Tibial nerve (tissue), 4 donors: Measurements from ENCODE around the gene NBAS. TPM values are rescaled to one million over a fixed set of nuclear protein-coding genes. Genes with fewer than 3 reads are reported as not detected.

Experiments used
- DNase-seq, 2 donors: peaks; one replicate each; pipeline ENCODE4 v3.0.0-alpha.2; 2019; ENCODE audit warnings: low spot score in 2 of 2
- H3K27ac ChIP-seq, 4 donors: fragments of 200-600 bp; sonication (generic) in 3 of 4; one replicate each; pipeline ENCODE4 v1.5.1; 2017 to 2019; ENCODE audit warnings: mild to moderate bottlenecking in 1 of 4
- H3K27me3 ChIP-seq, 2 donors: fragments of 200-600 bp; sonication (generic) in 1 of 2; one replicate each; pipeline versions ENCODE4 v1.5.1 to v1.6.0; 2017 to 2019
- H3K36me3 ChIP-seq, 3 donors: fragments of 200-600 bp; sonication (generic); one replicate each; pipeline ENCODE4 v1.5.1; 2018 to 2019
- H3K4me1 ChIP-seq, 4 donors: fragments of 200-600 bp; sonication (generic) in 3 of 4; one replicate each; pipeline ENCODE4 v1.5.1; 2017 to 2019
- H3K4me3 ChIP-seq, 4 donors: fragments of 200-600 bp; sonication (generic) in 3 of 4; one replicate each; pipeline ENCODE4 v1.5.1; 2017 to 2019; ENCODE audit warnings: mild to moderate bottlenecking in 1 of 4, moderate library complexity in 1 of 4
- H3K9me3 ChIP-seq, 4 donors: fragments of 200-600 bp; sonication (generic) in 3 of 4; one replicate each; pipeline ENCODE4 v1.5.1; 2017 to 2019
- EP300 ChIP-seq, 2 donors: sonication (generic); formaldehyde crosslinking; IDR thresholded peaks; one replicate each; pipeline ENCODE4 v1.6.1; 2017; ENCODE audit warnings: antibody characterized with exemption in 2 of 2, mild to moderate bottlenecking in 1 of 2
- POLR2A ChIP-seq, 2 donors: fragments of 450-650 bp; IDR thresholded peaks; one replicate each; pipeline ENCODE4 v1.6.1; 2017; ENCODE audit warnings: antibody characterized with exemption in 2 of 2, mild to moderate bottlenecking in 2 of 2, moderate library complexity in 2 of 2
- WGBS, 2 donors: methylation state at CpG; one replicate each; pipeline ENCODE4 v1.1.5; 2018; 5-methylcytosine and 5-hydroxymethylcytosine counted together
- total RNA-seq, 4 donors: library from RNA; depleted of rRNA; stranded (reverse); fragments of >200 nt; gene quantifications; one replicate each; pipeline ENCODE4 v1.1.0, GENCODE V29; 2016
- TF ChIP-seq, protein P1 (sequence below), 5 experiments: fragments of 200-600 bp in 3 of 5; fragments of 450-650 bp in 2 of 5; sonication (generic) in 3 of 5; IDR thresholded peaks; one replicate each; pipeline ENCODE4 v1.5.1; 2016 to 2019; ENCODE audit warnings: antibody characterized with exemption in 5 of 5, mild to moderate bottlenecking in 3 of 5, moderate library complexity in 2 of 5

NBAS gene
- total RNA-seq, 4 donors from 2014 or later: 49.0 to 59.1 (median 55.1) TPM

DNA sequence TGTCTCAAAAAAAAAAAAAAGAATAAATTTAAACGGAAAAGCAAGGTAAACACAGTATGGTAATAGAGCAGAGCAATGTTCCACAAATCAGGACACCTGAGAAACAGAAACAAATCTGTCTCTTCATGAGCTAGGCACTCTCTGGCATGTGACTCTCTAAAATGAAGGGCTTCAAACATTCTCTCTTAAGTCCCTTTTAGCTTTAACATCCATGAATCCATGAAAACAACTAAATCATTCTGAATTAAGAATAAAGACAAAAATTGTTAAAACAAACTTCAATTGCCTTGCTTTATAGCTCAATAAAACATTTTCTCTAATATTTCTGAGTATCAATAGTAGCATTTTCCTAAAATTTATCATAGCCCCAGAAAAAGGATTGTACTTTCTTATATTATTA, 132.1 kb downstream of the NBAS start:
- H3K27ac ChIP-seq: no peak overlapping the region

DNA sequence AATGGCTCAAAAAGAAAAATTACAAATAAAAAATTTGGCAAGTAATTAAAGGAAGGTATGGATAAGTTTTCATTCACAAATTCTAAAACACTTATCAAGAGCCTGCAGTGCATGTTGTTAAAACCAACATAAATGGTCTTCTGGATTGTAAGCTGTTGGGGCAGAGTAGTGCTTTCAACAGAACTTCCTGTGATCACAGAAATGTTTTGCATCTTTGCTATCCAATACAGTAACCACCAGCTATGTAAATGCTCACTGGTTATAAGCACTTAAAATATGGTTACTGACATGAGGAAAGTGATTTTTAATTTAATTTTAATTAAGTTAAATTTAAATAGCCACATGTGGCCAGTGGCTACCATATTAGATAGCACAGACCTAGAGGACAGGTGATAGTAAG, 133.1 kb downstream of the NBAS start:
- DNase-seq: no peak
- Histone ChIP-seq H3K9me3 (no peaks in the 10 kb centered on the region), H3K27ac (no peak overlapping the region), H3K4me1 (no peaks in the 10 kb centered on the region), H3K27me3 (no peaks in the 10 kb centered on the region), H3K36me3 (peaks cover 0 to 10% (median 0%) of the 10 kb centered on the region in 3 donors), H3K4me3 (no peak overlapping the region)
- TF ChIP-seq POLR2A (IDR thresholded peaks at IDR 0.05): no peak
- TF ChIP-seq, protein P1, sequence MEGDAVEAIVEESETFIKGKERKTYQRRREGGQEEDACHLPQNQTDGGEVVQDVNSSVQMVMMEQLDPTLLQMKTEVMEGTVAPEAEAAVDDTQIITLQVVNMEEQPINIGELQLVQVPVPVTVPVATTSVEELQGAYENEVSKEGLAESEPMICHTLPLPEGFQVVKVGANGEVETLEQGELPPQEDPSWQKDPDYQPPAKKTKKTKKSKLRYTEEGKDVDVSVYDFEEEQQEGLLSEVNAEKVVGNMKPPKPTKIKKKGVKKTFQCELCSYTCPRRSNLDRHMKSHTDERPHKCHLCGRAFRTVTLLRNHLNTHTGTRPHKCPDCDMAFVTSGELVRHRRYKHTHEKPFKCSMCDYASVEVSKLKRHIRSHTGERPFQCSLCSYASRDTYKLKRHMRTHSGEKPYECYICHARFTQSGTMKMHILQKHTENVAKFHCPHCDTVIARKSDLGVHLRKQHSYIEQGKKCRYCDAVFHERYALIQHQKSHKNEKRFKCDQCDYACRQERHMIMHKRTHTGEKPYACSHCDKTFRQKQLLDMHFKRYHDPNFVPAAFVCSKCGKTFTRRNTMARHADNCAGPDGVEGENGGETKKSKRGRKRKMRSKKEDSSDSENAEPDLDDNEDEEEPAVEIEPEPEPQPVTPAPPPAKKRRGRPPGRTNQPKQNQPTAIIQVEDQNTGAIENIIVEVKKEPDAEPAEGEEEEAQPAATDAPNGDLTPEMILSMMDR (IDR thresholded peaks at IDR 0.05): no peak
- no peak for TF ChIP-seq EP300 (IDR thresholded peaks at IDR 0.05)

More for the DNA sequence above, 132.1 kb downstream of the NBAS start:
- H3K36me3 ChIP-seq: peaks cover 0 to 4% (median 0%) of the 10 kb centered on the region in 3 donors
- H3K27me3 ChIP-seq: no peaks in the 10 kb centered on the region
- TF ChIP-seq, protein P1 (IDR thresholded peaks at IDR 0.05): no peak
- no peak overlapping the region for H3K4me3 ChIP-seq
- no peaks in the 10 kb centered on the region for H3K9me3 ChIP-seq
- H3K4me1 ChIP-seq: no peaks in the 10 kb centered on the region
- no peak for DNase-seq
- 88% methylated on average over 1 of the region's 1 CpG for WGBS, 2 donors

GRCh38 chr2:15426606-15427005, 134.5 kb downstream of the NBAS start:
- Histone ChIP-seq H3K4me3 (no peak overlapping the region), H3K27me3 (no peaks in the 10 kb centered on the region), H3K27ac (no peak overlapping the region), H3K36me3 (peaks cover 0 to 10% (median 0%) of the 10 kb centered on the region in 3 donors), H3K9me3 (no peaks in the 10 kb centered on the region), H3K4me1 (no peaks in the 10 kb centered on the region)
- DNase-seq: no peak
- WGBS, 2 donors: 85 to 92% methylated on average over 5 of the region's 5 CpGs
- TF ChIP-seq POLR2A (IDR thresholded peaks at IDR 0.05): no peak
- TF ChIP-seq EP300 (IDR thresholded peaks at IDR 0.05): no peak
- TF ChIP-seq, protein P1 (IDR thresholded peaks at IDR 0.05): no peak

DNA sequence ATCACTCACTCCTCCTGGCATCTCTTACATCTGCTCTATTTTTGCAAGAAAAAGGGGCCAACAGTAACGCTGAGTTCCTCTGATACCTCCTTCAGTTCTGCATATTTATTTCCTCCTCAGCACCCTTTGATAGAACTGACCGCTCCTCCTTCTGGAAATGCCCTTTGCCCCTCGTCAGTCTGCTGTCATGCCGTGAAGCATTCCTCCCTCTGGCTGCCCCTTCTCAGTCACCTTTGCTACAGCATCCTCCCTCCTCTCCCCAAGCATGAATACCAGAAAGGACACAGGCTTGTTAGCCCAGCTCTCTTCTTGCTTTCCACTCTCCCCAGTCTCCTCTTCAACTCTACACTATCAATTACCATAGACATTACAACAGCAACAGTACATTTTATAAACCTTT, 135.4 kb downstream of the NBAS start:
- H3K9me3 ChIP-seq: no peaks in the 10 kb centered on the region
- no peak for DNase-seq
- TF ChIP-seq POLR2A (IDR thresholded peaks at IDR 0.05) (no peak), EP300 (IDR thresholded peaks at IDR 0.05) (no peak)
- TF ChIP-seq, protein P1 (IDR thresholded peaks at IDR 0.05): no peak
- 43 to 44% methylated on average over 4 of the region's 4 CpGs for WGBS, 2 donors
- H3K36me3 ChIP-seq: peaks cover 0 to 13% (median 0%) of the 10 kb centered on the region in 3 donors
- H3K4me1 ChIP-seq: no peaks in the 10 kb centered on the region
- H3K4me3 ChIP-seq: no peak overlapping the region
- no peak overlapping the region for H3K27ac ChIP-seq
- no peaks in the 10 kb centered on the region for H3K27me3 ChIP-seq

- 83 to 91% methylated on average over 3 of the region's 3 CpGs for WGBS, 2 donors
- no peak for DNase-seq
- Histone ChIP-seq H3K4me3 (no peak overlapping the region), H3K27ac (no peak overlapping the region), H3K36me3 (peaks cover 0 to 33% (median 3%) of the 10 kb centered on the region in 3 donors), H3K9me3 (no peaks in the 10 kb centered on the region), H3K4me1 (no peaks in the 10 kb centered on the region), H3K27me3 (no peaks in the 10 kb centered on the region)
- TF ChIP-seq, protein P1 (IDR thresholded peaks at IDR 0.05): no peak
- TF ChIP-seq EP300 (IDR thresholded peaks at IDR 0.05) (no peak), POLR2A (IDR thresholded peaks at IDR 0.05) (no peak)
These were observed 139.4 kb downstream of the NBAS start for GRCh38 chr2:15421753-15422152.
